IMR-90 (cell line): Measurements from ENCODE around the gene PDE11A. TPM values are rescaled to one million over a fixed set of nuclear protein-coding genes. Genes with fewer than 3 reads are reported as not detected.

ENCODE experiments used
- ATAC-seq: fragments of 200-7000 bp; cut with Tn5 transposase; 2 replicates; pipeline ENCODE4 v1.9.1; 2020; ENCODE audit warnings: low read depth, mild to moderate bottlenecking, moderate library complexity
- BruUV-seq: library from RNA; stranded (reverse); fragments of 400-500 nt; replicated peaks from 2 replicates; lab custom pipeline; 2021; lab: Mats Ljungman, UMichigan
- CTCF ChIA-PET: fragments of 300-600 bp; formaldehyde crosslinking; extraction: SDS; loops from one replicate; lab custom pipeline; 2021; ENCODE audit warnings: antibody characterized with exemption; lab: Yijun Ruan, JAX
- POLR2A ChIA-PET: fragments of 300-600 bp; sonication (Branson Sonifier 250); formaldehyde crosslinking; loops from one replicate; lab custom pipeline; 2022; ENCODE audit warnings: antibody characterized with exemption; ENCODE audit not compliant: unreplicated experiment; lab: Charles Lee
- DNase-seq: peaks from one replicate; pipeline ENCODE4 v3.0.0; 2013
- H2AFZ ChIP-seq: replicated peaks from 2 replicates; pipeline ENCODE3; 2013; ENCODE audit warnings: low read length, mild to moderate bottlenecking; ENCODE audit not compliant: poor library complexity
- H2AK5ac ChIP-seq: 2 replicates; pipeline ENCODE4 v1.6.1; 2013; ENCODE audit warnings: low read depth, low read length, inconsistent platforms
- H2AK9ac ChIP-seq: replicated peaks from 2 replicates; pipeline ENCODE3; 2013; ENCODE audit warnings: mild to moderate bottlenecking, low read depth, low read length, moderate library complexity; ENCODE audit not compliant: poor library complexity
- H2BK120ac ChIP-seq: 2 replicates; pipeline ENCODE4 v1.6.1; 2013; ENCODE audit warnings: low read depth, low read length, inconsistent platforms
- H2BK15ac ChIP-seq: 3 replicates; pipeline ENCODE4 v1.6.1; 2013; ENCODE audit warnings: low read depth, low read length, inconsistent platforms
- H2BK20ac ChIP-seq: 2 replicates; pipeline ENCODE4 v1.6.1; 2013; ENCODE audit warnings: low read depth, mild to moderate bottlenecking, inconsistent platforms, low read length, moderate library complexity
- H2BK5ac ChIP-seq: 2 replicates; pipeline ENCODE4 v1.6.1; 2013; ENCODE audit warnings: mild to moderate bottlenecking, low read depth, low read length, inconsistent platforms; ENCODE audit not compliant: poor library complexity, severe bottlenecking
- H3K14ac ChIP-seq: replicated peaks from 2 replicates; pipeline ENCODE4 v1.6.1; 2013; ENCODE audit warnings: low read depth, low read length, inconsistent platforms
- H3K18ac ChIP-seq: 2 replicates; pipeline ENCODE4 v1.6.1; 2013; ENCODE audit warnings: low read depth, low read length, control low read depth
- H3K23ac ChIP-seq: 2 replicates; pipeline ENCODE4 v1.6.1; 2013; ENCODE audit warnings: low read depth, low read length, inconsistent platforms
- H3K27ac ChIP-seq: 2 replicates; pipeline ENCODE4 v1.5.1; 2013; ENCODE audit warnings: mild to moderate bottlenecking, control low read depth, low read length; ENCODE audit not compliant: insufficient read depth
- H3K27me3 ChIP-seq: 2 replicates; pipeline ENCODE4 v1.6.1; 2013; ENCODE audit warnings: low read length; ENCODE audit not compliant: control insufficient read depth, insufficient read depth
- H3K36me3 ChIP-seq: 2 replicates; pipeline ENCODE4 v1.6.1; 2013; ENCODE audit warnings: low read length, mixed read lengths; ENCODE audit not compliant: control insufficient read depth, insufficient read depth
- H3K4ac ChIP-seq: 2 replicates; pipeline ENCODE4 v1.6.1; 2013; ENCODE audit warnings: low read depth, low read length, inconsistent platforms
- H3K4me1 ChIP-seq: 2 replicates; pipeline ENCODE4 v1.6.1; 2013; ENCODE audit warnings: low read length, mixed read lengths; ENCODE audit not compliant: control insufficient read depth, insufficient read depth
- H3K4me2 ChIP-seq: 2 replicates; pipeline ENCODE4 v1.6.1; 2013; ENCODE audit warnings: low read depth, mild to moderate bottlenecking, control low read depth, low read length, moderate library complexity
- H3K4me3 ChIP-seq: 2 replicates; pipeline ENCODE4 v1.5.1; 2013; ENCODE audit warnings: low read depth, mild to moderate bottlenecking, control low read depth, low read length, moderate library complexity; ENCODE audit not compliant: insufficient read depth
- H3K56ac ChIP-seq: 2 replicates; pipeline ENCODE4 v1.6.1; 2013; ENCODE audit warnings: low read length, inconsistent platforms; ENCODE audit not compliant: insufficient read depth; ENCODE audit errors: extremely low read depth
- H3K79me1 ChIP-seq, 2 experiments: 2 replicates each; pipeline ENCODE4 v1.6.1; 2013; ENCODE audit warnings: low read length in 2 of 2, inconsistent platforms in 1 of 2, low read depth in 1 of 2
- H3K9ac ChIP-seq: 2 replicates; pipeline ENCODE4 v1.6.1; 2013; ENCODE audit warnings: low read depth, low read length, control low read depth
- H3K9me1 ChIP-seq: 2 replicates; pipeline ENCODE4 v1.6.1; 2013; ENCODE audit warnings: low read length, inconsistent platforms; ENCODE audit not compliant: insufficient read depth
- H3K9me3 ChIP-seq: 2 replicates; pipeline ENCODE4 v1.6.1; 2013; ENCODE audit warnings: low read length; ENCODE audit not compliant: control insufficient read depth, insufficient read depth
- H4K20me1 ChIP-seq: 2 replicates; pipeline ENCODE4 v1.6.1; 2013; ENCODE audit warnings: low read length, inconsistent platforms; ENCODE audit not compliant: insufficient read depth
- H4K5ac ChIP-seq: 2 replicates; pipeline ENCODE4 v1.6.1; 2013; ENCODE audit warnings: mild to moderate bottlenecking, low read depth, low read length, control low read depth
- H4K8ac ChIP-seq, 2 experiments: 2 replicates each; pipeline ENCODE4 v1.6.1; 2013; ENCODE audit warnings: low read depth in 2 of 2, low read length in 2 of 2, control low read depth in 1 of 2, inconsistent platforms in 1 of 2
- H4K91ac ChIP-seq: 2 replicates; pipeline ENCODE4 v1.6.1; 2013; ENCODE audit warnings: low read depth, low read length, inconsistent platforms; ENCODE audit not compliant: insufficient read depth
- CHD1 ChIP-seq: IDR thresholded peaks from 2 replicates; pipeline ENCODE4 v1.6.1; 2012; ENCODE audit warnings: low read depth, low read length, improper control_type of control experiment
- NFE2L2 ChIP-seq: fragments of 150-350 bp; IDR thresholded peaks from 2 replicates; pipeline ENCODE4 v1.6.1; 2016; ENCODE audit warnings: low read depth, mild to moderate bottlenecking, low read length
- POLR2A ChIP-seq: IDR thresholded peaks from 2 replicates; pipeline ENCODE4 v1.6.1; 2012; ENCODE audit warnings: mild to moderate bottlenecking, low read depth, low read length
- WGBS, 2 experiments: methylation state at CpG; one replicate each; pipeline versions ENCODE4 v1.1.5 to v1.1.7; 2013; ENCODE audit warnings: missing lambda C conversion rate in 2 of 2; ENCODE audit not compliant: insufficient read length in 1 of 2; ENCODE audit errors: extremely low coverage in 2 of 2; 5-methylcytosine and 5-hydroxymethylcytosine counted together
- dilution Hi-C: fragments of 300-500 bp; cut with HindIII; formaldehyde crosslinking; loops from one replicate; pipeline ENCODE4 v1.14.3; 2018; ENCODE audit warnings: low sequenced_read_pairs; ENCODE audit not compliant: unreplicated experiment
- in situ Hi-C: fragments of 300-500 bp; cut with MboI; formaldehyde crosslinking; loops from 3 replicates; pipeline ENCODE4 v1.14.3; 2019; ENCODE audit warnings: low sequenced_read_pairs, inconsistent platforms, mixed read lengths
- intact Hi-C: fragments of 100-400 bp; cut with micrococcal nuclease; formaldehyde crosslinking; loops from 2 replicates; pipeline ENCODE4 v1.10.0; 2022
- polyA plus RNA-seq, 3 experiments: library from polyadenylated mRNA; depleted of rRNA; stranded (reverse); fragments of >200 nt; gene quantifications; 2 replicates each; pipeline ENCODE4 v1.2.3, GENCODE V29; 2012; ENCODE audit warnings: low replicate concordance in 1 of 3
- total RNA-seq: library from RNA; depleted of rRNA; stranded (reverse); fragments of >200 nt; gene quantifications from 2 replicates; pipeline ENCODE4 v1.2.3, GENCODE V29; 2012

The PDE11A gene
- total and polyA plus RNA-seq, 2 of the 4 experiments (the other 2 are of a cell fraction) = 0.21 to 0.72 TPM

- BruUV-seq = no TSS peak
- no peak overlapping the region for H2BK15ac ChIP-seq
- POLR2A ChIA-PET = no interaction called here
Measured at GRCh38 chr2:177874686-177875085, 197.9 kb downstream of the PDE11A start.

More at GRCh38 chr2:177874686-177875085, 197.9 kb downstream of the PDE11A start:
- Histone ChIP-seq H4K20me1 (no peaks in the 10 kb centered on the region), H2BK5ac (no peak overlapping the region), H2AK9ac (no peak overlapping the region), H4K5ac (no peak overlapping the region), H3K9me3 (no peaks in the 10 kb centered on the region), H3K18ac (no peak overlapping the region), H2BK20ac (no peak overlapping the region), H2BK120ac (no peak overlapping the region), H2AK5ac (no peak overlapping the region), H2AFZ (no peak overlapping the region), H3K27ac (no peak overlapping the region), H4K91ac (no peak overlapping the region), H3K14ac (no peak overlapping the region), H3K23ac (no peak overlapping the region), H3K36me3 (no peaks in the 10 kb centered on the region), H3K56ac (no peak overlapping the region), H3K4me3 (no peak overlapping the region), H3K4ac (no peak overlapping the region), H3K79me1 (no peaks in the 10 kb centered on the region), H3K9ac (no peak overlapping the region), H3K9me1 (no peaks in the 10 kb centered on the region), H3K4me2 (no peak overlapping the region), H4K8ac (no peak overlapping the region), H3K27me3 (no peaks in the 10 kb centered on the region), H3K4me1 (no peaks in the 10 kb centered on the region)
- in situ Hi-C loops = no loop called here
- no peak for TF ChIP-seq POLR2A
- no peak for TF ChIP-seq NFE2L2
- no peak for TF ChIP-seq CHD1
- dilution Hi-C loops = no loop called here
- DNase-seq (no peak), ATAC-seq (no peak)
- intact Hi-C loops = no loop called here
- CTCF ChIA-PET = no interaction called here
- no CpG with 5 or more reads among the region's 4 CpGs for WGBS, 2 experiments
